Breast epithelium (tissue), 3 donors: ENCODE data around the gene FAM78A.

Experiments
- CTCF ChIP-seq, 3 donors: fragments of 450-650 bp; IDR thresholded peaks; one replicate each; pipeline ENCODE4 v1.5.1; 2016 to 2017; ENCODE audit warnings: antibody characterized with exemption in 3 of 3, mild to moderate bottlenecking in 3 of 3, moderate library complexity in 3 of 3
- POLR2AphosphoS5 ChIP-seq, 3 donors: sonication (generic); formaldehyde crosslinking; IDR thresholded peaks; one replicate each; pipeline ENCODE4 v1.6.1; 2017; ENCODE audit warnings: antibody characterized with exemption in 3 of 3

- TF ChIP-seq CTCF (IDR thresholded peaks at IDR 0.05) (no peak), POLR2AphosphoS5 (IDR thresholded peaks at IDR 0.05) (no peak)
Measured at GRCh38 chr9:131302244-131303075, 26.1 kb upstream of the FAM78A start.
